A549 (cell line): ENCODE results near the gene SLC40A1.

Experiments used
- BHLHE40 ChIP-seq: IDR thresholded peaks from 2 replicates; pipeline ENCODE4 v1.6.1; 2012; ENCODE audit warnings: low read depth, low read length, inconsistent platforms
- CTCF ChIP-seq: fragments of >200 bp; sonication (Bioruptor Twin); formaldehyde crosslinking; IDR thresholded peaks from 3 replicates; pipeline ENCODE4 v1.5.1; 2016
- POLR2A ChIP-seq: IDR thresholded peaks from 2 replicates; pipeline ENCODE4 v1.6.1; 2012; ENCODE audit warnings: mild to moderate bottlenecking, low read length
- TP53 ChIP-seq: fragments of 250-450 bp; sonication (Bioruptor Pico); IDR thresholded peaks from 2 replicates; pipeline ENCODE4 v1.5.0; 2021; ENCODE audit warnings: mild to moderate bottlenecking, moderate library complexity
- USF2 ChIP-seq: fragments of 450-650 bp; IDR thresholded peaks from 2 replicates; pipeline ENCODE4 v1.6.1; 2014; ENCODE audit warnings: antibody characterized with exemption

GRCh38 chr2:189514104-189514503, 66.5 kb downstream of the SLC40A1 start:
- TF ChIP-seq CTCF (no peak), TP53 (CRISPR knock-in tag) (no peak), POLR2A (no peak), USF2 (no peak), BHLHE40 (no peak)
